H1 (cell line): ENCODE measurements around the gene TRAF3IP1. TPM values are rescaled to one million over a fixed set of nuclear protein-coding genes. Genes with fewer than 3 reads are reported as not detected.

ENCODE experiments used
- CTCF ChIA-PET: fragments of 300-600 bp; sonication (Branson Sonifier 250); formaldehyde crosslinking; loops from one replicate; lab custom pipeline; 2021; ENCODE audit not compliant: partially characterized antibody; lab: Charles Lee
- POLR2A ChIA-PET: fragments of 300-600 bp; sonication (Branson Sonifier 250); formaldehyde crosslinking; loops from one replicate; lab custom pipeline; 2021; ENCODE audit warnings: inconsistent platforms; ENCODE audit not compliant: partially characterized antibody; lab: Charles Lee
- DNase-seq, 2 experiments: peaks; one replicate each; pipeline versions ENCODE4 v3.0.0 to v3.0.0-alpha.2; 2010 to 2022; ENCODE audit warnings: low spot score in 2 of 2, low read depth in 1 of 2, mixed read lengths in 1 of 2
- FAIRE-seq: peaks from 2 replicates; lab custom pipeline; 2011; peaks lifted over from hg19 to GRCh38; lab: Jason Lieb, UNC
- H2AFZ ChIP-seq: 2 replicates; pipeline ENCODE4 v1.8.1; 2012; ENCODE audit warnings: low read length, inconsistent platforms
- H2AK5ac ChIP-seq: 2 replicates; pipeline ENCODE4 v1.6.1; 2013; ENCODE audit warnings: low read depth, low read length
- H2BK120ac ChIP-seq: replicated peaks from 2 replicates; pipeline ENCODE3; 2013; ENCODE audit warnings: low read depth, low read length, inconsistent platforms
- H2BK12ac ChIP-seq: 2 replicates; pipeline ENCODE4 v1.6.1; 2013; ENCODE audit warnings: low read depth, low read length
- H2BK15ac ChIP-seq: 2 replicates; pipeline ENCODE4 v1.6.1; 2013; ENCODE audit warnings: low read length
- H2BK20ac ChIP-seq: 2 replicates; pipeline ENCODE4 v1.6.1; 2013; ENCODE audit warnings: low read length
- H2BK5ac ChIP-seq: 2 replicates; pipeline ENCODE4 v1.6.1; 2013; ENCODE audit warnings: low read depth, low read length
- H3K14ac ChIP-seq: 2 replicates; pipeline ENCODE4 v1.6.1; 2013; ENCODE audit warnings: inconsistent platforms; ENCODE audit not compliant: insufficient read length
- H3K18ac ChIP-seq: 2 replicates; pipeline ENCODE4 v1.6.1; 2013; ENCODE audit warnings: low read length; ENCODE audit errors: extremely low read depth
- H3K23ac ChIP-seq: 2 replicates; pipeline ENCODE4 v1.6.1; 2013; ENCODE audit warnings: inconsistent platforms; ENCODE audit not compliant: insufficient read length
- H3K23me2 ChIP-seq: 2 replicates; pipeline ENCODE4 v1.6.1; 2013; ENCODE audit warnings: low read depth, low read length
- H3K27ac ChIP-seq: 2 replicates; pipeline ENCODE4 v1.6.1; 2011; ENCODE audit warnings: low read depth, low read length, inconsistent platforms
- H3K27me3 ChIP-seq, 4 experiments: replicated peaks in 1 of 4; 1 replicate in 1 of 4; 2 replicates in 3 of 4; pipeline versions ENCODE4 v1.6.1 to v1.8.1; 2011 to 2013; ENCODE audit warnings: low read length in 3 of 4, mild to moderate bottlenecking in 3 of 4, inconsistent platforms in 2 of 4, mixed read lengths in 2 of 4, moderate library complexity in 1 of 4; ENCODE audit not compliant: control insufficient read depth in 3 of 4, insufficient read depth in 3 of 4; ENCODE audit errors: extremely low read depth in 1 of 4
- H3K36me3 ChIP-seq, 4 experiments: 2 replicates each; pipeline versions ENCODE4 v1.6.1 to v1.8.1; 2011 to 2013; ENCODE audit warnings: mild to moderate bottlenecking in 4 of 4, low read length in 3 of 4, moderate library complexity in 2 of 4, control low read depth in 1 of 4, inconsistent platforms in 1 of 4; ENCODE audit not compliant: insufficient read depth in 4 of 4, control insufficient read depth in 2 of 4
- H3K4ac ChIP-seq: replicated peaks from 2 replicates; pipeline ENCODE3; 2013; ENCODE audit warnings: low read length, low read depth, mixed read lengths, inconsistent platforms; ENCODE audit not compliant: insufficient read length
- H3K4me1 ChIP-seq, 4 experiments: replicated peaks in 1 of 4; 1 replicate in 1 of 4; 2 replicates in 3 of 4; pipeline versions ENCODE4 v1.6.1 to v1.8.1; 2011 to 2013; ENCODE audit warnings: low read length in 3 of 4, inconsistent platforms in 2 of 4, mixed read lengths in 1 of 4; ENCODE audit not compliant: insufficient read depth in 4 of 4, control insufficient read depth in 3 of 4
- H3K4me2 ChIP-seq, 2 experiments: 2 replicates each; pipeline versions ENCODE4 v1.6.1 to v1.8.1; 2011 to 2013; ENCODE audit warnings: low read depth in 2 of 2, low read length in 2 of 2, control low read depth in 1 of 2, inconsistent platforms in 1 of 2, mild to moderate bottlenecking in 1 of 2; ENCODE audit not compliant: insufficient read depth in 1 of 2
- H3K4me3 ChIP-seq, 4 experiments: fragments of 200-600, 300-600 bp in 1 of 4; sonication (generic), shearing (Covaris generic), sonication (Bioruptor Twin) in 1 of 4; 2 replicates each; pipeline versions ENCODE4 v1.5.1 to v1.8.1; 2011 to 2016; ENCODE audit warnings: low read length in 4 of 4, low read depth in 3 of 4, control low read depth in 2 of 4, inconsistent platforms in 2 of 4, mild to moderate bottlenecking in 2 of 4, mixed read lengths in 1 of 4, moderate library complexity in 1 of 4; ENCODE audit not compliant: insufficient read depth in 2 of 4; ENCODE audit errors: extremely low read depth in 1 of 4
- H3K56ac ChIP-seq: replicated peaks from 2 replicates; pipeline ENCODE3; 2013; ENCODE audit warnings: low read depth, mild to moderate bottlenecking, mixed read lengths, low read length, inconsistent platforms; ENCODE audit not compliant: insufficient read length
- H3K79me1 ChIP-seq: 2 replicates; pipeline ENCODE4 v1.6.1; 2013; ENCODE audit warnings: low read depth, low read length, control low read depth
- H3K79me2 ChIP-seq, 2 experiments: 2 replicates each; pipeline versions ENCODE4 v1.6.1 to v1.8.1; 2012 to 2013; ENCODE audit warnings: low read length in 2 of 2, mild to moderate bottlenecking in 2 of 2, inconsistent platforms in 1 of 2; ENCODE audit not compliant: insufficient read depth in 2 of 2, control insufficient read depth in 1 of 2
- H3K9ac ChIP-seq, 4 experiments: replicated peaks in 1 of 4; 1 replicate in 1 of 4; 2 replicates in 3 of 4; pipeline versions ENCODE4 v1.6.1 to v1.8.1; 2011 to 2013; ENCODE audit warnings: low read depth in 3 of 4, low read length in 3 of 4, control low read depth in 2 of 4, mild to moderate bottlenecking in 2 of 4, moderate library complexity in 2 of 4, inconsistent platforms in 1 of 4; ENCODE audit errors: extremely low read depth in 1 of 4
- H3K9me3 ChIP-seq, 2 experiments: 2 replicates each; pipeline versions ENCODE4 v1.6.1 to v1.8.1; 2012 to 2013; ENCODE audit warnings: mild to moderate bottlenecking in 2 of 2, moderate library complexity in 2 of 2, control low read depth in 1 of 2, inconsistent platforms in 1 of 2, low read depth in 1 of 2, low read length in 1 of 2, mixed read lengths in 1 of 2; ENCODE audit not compliant: insufficient read depth in 2 of 2
- H4K20me1 ChIP-seq, 2 experiments: replicated peaks in 1 of 2; 2 replicates each; pipeline versions ENCODE3 to v1.8.1; 2011 to 2013; ENCODE audit warnings: inconsistent platforms in 2 of 2, low read length in 2 of 2, mild to moderate bottlenecking in 1 of 2; ENCODE audit not compliant: insufficient read depth in 2 of 2, control insufficient read depth in 1 of 2
- H4K5ac ChIP-seq: 2 replicates; pipeline ENCODE4 v1.6.1; 2013; ENCODE audit warnings: low read length, low read depth, mixed read lengths, inconsistent platforms; ENCODE audit not compliant: insufficient read length
- H4K8ac ChIP-seq: 2 replicates; pipeline ENCODE4 v1.8.0; 2013; ENCODE audit warnings: mild to moderate bottlenecking, moderate library complexity, low read length, inconsistent platforms; ENCODE audit not compliant: insufficient read depth; ENCODE audit errors: extremely low read depth
- H4K91ac ChIP-seq: replicated peaks from 2 replicates; pipeline ENCODE3; 2013; ENCODE audit warnings: low read length, mixed read lengths, inconsistent platforms; ENCODE audit not compliant: insufficient read length
- ASH2L ChIP-seq: fragments of 200-600, 300-600 bp; sonication (generic); IDR thresholded peaks from one replicate; pipeline ENCODE4 v1.7.1; 2017; ENCODE audit warnings: low read length
- ATF2 ChIP-seq: IDR thresholded peaks from 2 replicates; pipeline ENCODE4 v1.6.1; 2012; ENCODE audit warnings: low read length, inconsistent platforms
- EGR1 ChIP-seq: IDR thresholded peaks from 2 replicates; pipeline ENCODE4 v1.6.1; 2011; ENCODE audit warnings: low read depth, low read length, borderline replicate concordance
- GABPA ChIP-seq: IDR thresholded peaks from 2 replicates; pipeline ENCODE4 v1.6.1; 2011; ENCODE audit warnings: mild to moderate bottlenecking, low read length, moderate library complexity, borderline replicate concordance; ENCODE audit not compliant: insufficient read depth
- KDM5A ChIP-seq: fragments of 200-600 bp; IDR thresholded peaks from 2 replicates; pipeline ENCODE4 v1.7.1; 2012; ENCODE audit warnings: mild to moderate bottlenecking, low read length, inconsistent platforms, mixed read lengths
- MAX ChIP-seq: IDR thresholded peaks from 2 replicates; pipeline ENCODE4 v1.6.1; 2012; ENCODE audit warnings: inconsistent platforms
- NANOG ChIP-seq: IDR thresholded peaks from 2 replicates; pipeline ENCODE4 v1.6.1; 2011; ENCODE audit warnings: low read length, low read depth, mild to moderate bottlenecking, inconsistent platforms; ENCODE audit not compliant: insufficient read depth, poor library complexity, severe bottlenecking
- RBBP5 ChIP-seq: IDR thresholded peaks from 2 replicates; pipeline ENCODE4 v1.7.1; 2012; ENCODE audit warnings: low read depth, mild to moderate bottlenecking, inconsistent platforms, low read length, moderate library complexity, borderline replicate concordance
- TBP ChIP-seq: IDR thresholded peaks from 2 replicates; pipeline ENCODE4 v1.6.1; 2011; ENCODE audit warnings: low read depth, low read length, improper control_type of control experiment
- WGBS, 2 experiments: shearing (Covaris generic) in 1 of 2; methylation state at CpG; one replicate each; pipeline versions ENCODE4 v1.1.6 to v1.1.7; 2013 to 2015; ENCODE audit warnings: low lambda C conversion rate in 2 of 2, mixed read lengths in 2 of 2, inconsistent platforms in 1 of 2, low coverage in 1 of 2, missing lambda C conversion rate in 1 of 2; ENCODE audit not compliant: insufficient replicate concordance in 2 of 2, insufficient coverage in 1 of 2, insufficient read length in 1 of 2; ENCODE audit errors: extremely low coverage in 1 of 2, missing lambda C conversion rate in 1 of 2; 5-methylcytosine and 5-hydroxymethylcytosine counted together
- polyA plus RNA-seq, 7 experiments: library from polyadenylated mRNA; depleted of rRNA in 3 of 7; stranded (reverse) in 5 of 7; unstranded in 2 of 7; fragments of >200 nt in 5 of 7; fragments of 200-250 nt in 2 of 7; gene quantifications; 1 replicate in 5 of 7; 2 replicates in 1 of 7; 4 replicates in 1 of 7; pipeline versions ENCODE4 v1.2.1 to v1.2.3, GENCODE V29; 2011 to 2013; ENCODE audit warnings: missing spikeins in 2 of 7, mixed read lengths in 2 of 7
- total RNA-seq: library from RNA; stranded (reverse); fragmentation: NEBNext Ultra II Directional; extraction: Animal tissue kit (Norgen Biotek cat#: 25700); gene quantifications from 2 replicates; pipeline ENCODE4 v1.2.1, GENCODE V29; 2021

Gene TRAF3IP1
- total and polyA plus RNA-seq, 2 of the 8 experiments (the other 6 are each of a cell fraction or from before 2014, with no cell fraction given) = 2.3 to 17.5 TPM

- FAIRE-seq (no peak), DNase-seq (no peak)
- H3K27me3 ChIP-seq = no peaks in the 10 kb centered on the region
- H3K23ac ChIP-seq = no peak overlapping the region
- 0 out of 2 replicates have a peak overlapping the region, but pooled peaks have one; percentile 48 for H2BK20ac ChIP-seq
- no peak overlapping the region for H4K5ac ChIP-seq
- no peak overlapping the region for H3K14ac ChIP-seq
- TF ChIP-seq EGR1 (no peak), RBBP5 (peak; percentile 54; the same call in 1 of the 2 replicates), ASH2L (peak; percentile 42), NANOG (no peak), TBP (no peak), MAX (no peak), GABPA (no peak), ATF2 (no peak), KDM5A (no peak)
- H3K27ac ChIP-seq = no peak overlapping the region
- no peak overlapping the region for H3K56ac ChIP-seq
- H2BK15ac ChIP-seq = no peak overlapping the region
- H2AK5ac ChIP-seq = no peak overlapping the region
- no peaks in the 10 kb centered on the region for H4K20me1 ChIP-seq
- H3K4me1 ChIP-seq = peaks cover 0 to 22% (median 15%) of the 10 kb centered on the region in 4 experiments; a peak in 6 of 7 replicates
- no peak overlapping the region for H3K18ac ChIP-seq
- 0 out of 2 replicates have a peak overlapping the region, but pooled peaks have one; percentile 42 for H2AFZ ChIP-seq
- no peak overlapping the region for H3K9ac ChIP-seq
- no peak overlapping the region; the same call in 1 of the 2 replicates for H4K8ac ChIP-seq
- H3K36me3 ChIP-seq = no peaks in the 10 kb centered on the region
- no peak overlapping the region for H3K4ac ChIP-seq
- H4K91ac ChIP-seq = peak overlapping the region; percentile 68
- ChIA-PET POLR2A (interaction anchor here (1.9 kb wide), 1 partner anchor 12 kb away, joined by 5 read pairs; no protein-coding TSS in a partner anchor), CTCF (interaction anchor here (1.0 to 2.6 kb wide), 5 partner anchors 10 to 54 kb away, joined by 3 to 8 read pairs (median 4); no protein-coding TSS in a partner anchor)
- H3K23me2 ChIP-seq = peaks cover 2% of the 10 kb centered on the region; the same call in 1 of the 2 replicates
- peak overlapping the region; percentile 16 to 23; a peak in 2 of 4 replicates for H3K4me2 ChIP-seq
- no peak overlapping the region for H2BK5ac ChIP-seq
- no peak overlapping the region; the same call in 1 of the 2 replicates for H2BK12ac ChIP-seq
- no peaks in the 10 kb centered on the region for H3K79me2 ChIP-seq
- no peak overlapping the region for H2BK120ac ChIP-seq
- no peaks in the 10 kb centered on the region for H3K9me3 ChIP-seq
- 73% methylated on average over 16 of the region's 16 CpGs; no CpG with 5 or more reads in 1 of the 2 experiments for WGBS, 2 experiments
- H3K79me1 ChIP-seq = peaks cover 3% of the 10 kb centered on the region; the same call in 1 of the 2 replicates
- peak overlapping the region in 1 of 4 experiments; percentile 13; a peak in 1 of 8 replicates for H3K4me3 ChIP-seq
These were observed 100.8 kb downstream of the TRAF3IP1 start for GRCh38 chr2:238420878-238421694.
